ENCODE measurements around the gene CIRBP. TPM values are rescaled to one million over a fixed set of nuclear protein-coding genes. Genes with fewer than 3 reads are reported as not detected.

Gene CIRBP
- total and polyA plus RNA-seq, 9 of the 15 experiments (the other 6 are each of a cell fraction or from before 2014, with no cell fraction given) = 20.5 to 327 (median 176) TPM

DNA sequence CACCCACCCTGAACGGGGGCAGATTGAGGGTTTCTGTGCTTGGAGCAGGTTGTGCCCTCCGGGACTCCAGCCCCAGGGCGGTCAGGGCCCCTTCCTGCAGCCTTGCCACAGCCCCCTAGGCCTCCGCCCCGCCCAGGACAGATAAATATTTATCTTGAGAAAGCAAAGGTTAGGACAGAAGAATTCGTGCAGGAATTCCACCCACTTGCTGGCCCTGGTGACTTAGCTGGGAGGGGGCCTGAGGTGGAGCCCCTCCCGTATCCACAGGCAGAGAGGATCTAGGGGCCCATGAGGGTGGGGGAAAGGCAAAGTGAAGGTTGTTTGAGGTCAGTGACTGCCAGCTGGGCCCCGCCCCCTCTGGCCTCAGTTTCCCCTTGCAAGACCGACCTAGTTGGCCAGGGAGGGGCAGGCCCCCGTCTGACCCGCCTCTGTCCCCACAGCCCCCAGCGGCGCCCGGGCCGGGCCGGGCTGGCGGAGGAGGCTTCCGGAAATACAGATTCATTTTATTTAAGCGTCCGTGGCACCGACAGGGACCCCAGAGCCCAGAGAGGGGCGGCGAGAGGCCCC lies 15.5 kb upstream of the CIRBP start (continued):
- TF ChIP-seq, protein P1, sequence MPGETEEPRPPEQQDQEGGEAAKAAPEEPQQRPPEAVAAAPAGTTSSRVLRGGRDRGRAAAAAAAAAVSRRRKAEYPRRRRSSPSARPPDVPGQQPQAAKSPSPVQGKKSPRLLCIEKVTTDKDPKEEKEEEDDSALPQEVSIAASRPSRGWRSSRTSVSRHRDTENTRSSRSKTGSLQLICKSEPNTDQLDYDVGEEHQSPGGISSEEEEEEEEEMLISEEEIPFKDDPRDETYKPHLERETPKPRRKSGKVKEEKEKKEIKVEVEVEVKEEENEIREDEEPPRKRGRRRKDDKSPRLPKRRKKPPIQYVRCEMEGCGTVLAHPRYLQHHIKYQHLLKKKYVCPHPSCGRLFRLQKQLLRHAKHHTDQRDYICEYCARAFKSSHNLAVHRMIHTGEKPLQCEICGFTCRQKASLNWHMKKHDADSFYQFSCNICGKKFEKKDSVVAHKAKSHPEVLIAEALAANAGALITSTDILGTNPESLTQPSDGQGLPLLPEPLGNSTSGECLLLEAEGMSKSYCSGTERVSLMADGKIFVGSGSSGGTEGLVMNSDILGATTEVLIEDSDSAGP (CRISPR knock-in tag; IDR thresholded peaks at IDR 0.05) = no peak
- peak; percentile 30; the same call in 1 of the 2 replicates for TF ChIP-seq TEAD4 (IDR thresholded peaks at IDR 0.05; ENCODE audit: low read length)
- no peak for TF ChIP-seq TEAD4 (CRISPR knock-in tag; IDR thresholded peaks at IDR 0.05; ENCODE audit: borderline replicate concordance)
- TF ChIP-seq, protein P2, sequence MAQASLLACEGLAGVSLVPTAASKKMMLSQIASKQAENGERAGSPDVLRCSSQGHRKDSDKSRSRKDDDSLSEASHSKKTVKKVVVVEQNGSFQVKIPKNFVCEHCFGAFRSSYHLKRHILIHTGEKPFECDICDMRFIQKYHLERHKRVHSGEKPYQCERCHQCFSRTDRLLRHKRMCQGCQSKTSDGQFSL (CRISPR knock-in tag; IDR thresholded peaks at IDR 0.05) = peak; percentile 48; the same call in 1 of the 2 replicates
- TF ChIP-seq, protein P2 (tag; IDR thresholded peaks at IDR 0.05) = no peak
- TF ChIP-seq, protein P3, sequence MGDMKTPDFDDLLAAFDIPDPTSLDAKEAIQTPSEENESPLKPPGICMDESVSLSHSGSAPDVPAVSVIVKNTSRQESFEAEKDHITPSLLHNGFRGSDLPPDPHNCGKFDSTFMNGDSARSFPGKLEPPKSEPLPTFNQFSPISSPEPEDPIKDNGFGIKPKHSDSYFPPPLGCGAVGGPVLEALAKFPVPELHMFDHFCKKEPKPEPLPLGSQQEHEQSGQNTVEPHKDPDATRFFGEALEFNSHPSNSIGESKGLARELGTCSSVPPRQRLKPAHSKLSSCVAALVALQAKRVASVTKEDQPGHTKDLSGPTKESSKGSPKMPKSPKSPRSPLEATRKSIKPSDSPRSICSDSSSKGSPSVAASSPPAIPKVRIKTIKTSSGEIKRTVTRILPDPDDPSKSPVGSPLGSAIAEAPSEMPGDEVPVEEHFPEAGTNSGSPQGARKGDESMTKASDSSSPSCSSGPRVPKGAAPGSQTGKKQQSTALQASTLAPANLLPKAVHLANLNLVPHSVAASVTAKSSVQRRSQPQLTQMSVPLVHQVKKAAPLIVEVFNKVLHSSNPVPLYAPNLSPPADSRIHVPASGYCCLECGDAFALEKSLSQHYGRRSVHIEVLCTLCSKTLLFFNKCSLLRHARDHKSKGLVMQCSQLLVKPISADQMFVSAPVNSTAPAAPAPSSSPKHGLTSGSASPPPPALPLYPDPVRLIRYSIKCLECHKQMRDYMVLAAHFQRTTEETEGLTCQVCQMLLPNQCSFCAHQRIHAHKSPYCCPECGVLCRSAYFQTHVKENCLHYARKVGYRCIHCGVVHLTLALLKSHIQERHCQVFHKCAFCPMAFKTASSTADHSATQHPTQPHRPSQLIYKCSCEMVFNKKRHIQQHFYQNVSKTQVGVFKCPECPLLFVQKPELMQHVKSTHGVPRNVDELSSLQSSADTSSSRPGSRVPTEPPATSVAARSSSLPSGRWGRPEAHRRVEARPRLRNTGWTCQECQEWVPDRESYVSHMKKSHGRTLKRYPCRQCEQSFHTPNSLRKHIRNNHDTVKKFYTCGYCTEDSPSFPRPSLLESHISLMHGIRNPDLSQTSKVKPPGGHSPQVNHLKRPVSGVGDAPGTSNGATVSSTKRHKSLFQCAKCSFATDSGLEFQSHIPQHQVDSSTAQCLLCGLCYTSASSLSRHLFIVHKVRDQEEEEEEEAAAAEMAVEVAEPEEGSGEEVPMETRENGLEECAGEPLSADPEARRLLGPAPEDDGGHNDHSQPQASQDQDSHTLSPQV (IDR thresholded peaks at IDR 0.05) = peak; percentile 9; the same call in 1 of the 2 replicates
- TF ChIP-seq, protein P4, sequence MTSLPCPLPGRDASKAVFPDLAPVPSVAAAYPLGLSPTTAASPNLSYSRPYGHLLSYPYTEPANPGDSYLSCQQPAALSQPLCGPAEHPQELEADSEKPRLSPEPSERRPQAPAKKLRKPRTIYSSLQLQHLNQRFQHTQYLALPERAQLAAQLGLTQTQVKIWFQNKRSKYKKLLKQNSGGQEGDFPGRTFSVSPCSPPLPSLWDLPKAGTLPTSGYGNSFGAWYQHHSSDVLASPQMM (CRISPR knock-in tag; IDR thresholded peaks at IDR 0.05) = no peak
- no peak for TF ChIP-seq KAT2B (IDR thresholded peaks at IDR 0.05; ENCODE audit: low read depth, low read length)
- TF ChIP-seq HDAC8 (tag; IDR thresholded peaks at IDR 0.05) = no peak
- TF ChIP-seq ZNF384 (IDR thresholded peaks at IDR 0.05; ENCODE audit: low read depth, low read length) = no peak
- no peak for TF ChIP-seq MAFK (IDR thresholded peaks at IDR 0.05; ENCODE audit: low read length)
- no peak for TF ChIP-seq FOXJ2 (tag; IDR thresholded peaks at IDR 0.05)
- TF ChIP-seq, protein P5, sequence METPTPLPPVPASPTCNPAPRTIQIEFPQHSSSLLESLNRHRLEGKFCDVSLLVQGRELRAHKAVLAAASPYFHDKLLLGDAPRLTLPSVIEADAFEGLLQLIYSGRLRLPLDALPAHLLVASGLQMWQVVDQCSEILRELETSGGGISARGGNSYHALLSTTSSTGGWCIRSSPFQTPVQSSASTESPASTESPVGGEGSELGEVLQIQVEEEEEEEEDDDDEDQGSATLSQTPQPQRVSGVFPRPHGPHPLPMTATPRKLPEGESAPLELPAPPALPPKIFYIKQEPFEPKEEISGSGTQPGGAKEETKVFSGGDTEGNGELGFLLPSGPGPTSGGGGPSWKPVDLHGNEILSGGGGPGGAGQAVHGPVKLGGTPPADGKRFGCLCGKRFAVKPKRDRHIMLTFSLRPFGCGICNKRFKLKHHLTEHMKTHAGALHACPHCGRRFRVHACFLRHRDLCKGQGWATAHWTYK (CRISPR knock-in tag; IDR thresholded peaks at IDR 0.05) = no peak
- peak; percentile 43; the same call in 1 of the 2 replicates for TF ChIP-seq GABPB1 (CRISPR knock-in tag; IDR thresholded peaks at IDR 0.05)
- TF ChIP-seq TAL1 (IDR thresholded peaks at IDR 0.05) = peak; percentile 16; the same call in 1 of the 2 replicates
- no peak for TF ChIP-seq RFX1 (IDR thresholded peaks at IDR 0.05)
- TF ChIP-seq ZFX (CRISPR knock-in tag; IDR thresholded peaks at IDR 0.05) = peak; percentile 53
- no peak for TF ChIP-seq ZNF41 (CRISPR knock-in tag; conservative IDR thresholded peaks at IDR 0.05)
- TF ChIP-seq ZNF584 (CRISPR knock-in tag; IDR thresholded peaks at IDR 0.05; ENCODE audit: low read depth) = 0 out of 2 replicates have a peak, but pooled peaks have one; percentile 14
- TF ChIP-seq POLR2A (conservative IDR thresholded peaks at IDR 0.05) = peak; percentile 40
- no peak for TF ChIP-seq NCOA4 (IDR thresholded peaks at IDR 0.05; ENCODE audit: partially characterized antibody)
- no peak for TF ChIP-seq ZNF3 (CRISPR knock-in tag; IDR thresholded peaks at IDR 0.05)

All from K562 (cell line).